ENCODE data around the gene TTLL11.

GRCh38 chr9:121800376-121800775 lies 292.7 kb downstream of the TTLL11 start:
- TF ChIP-seq CTCF (IDR thresholded peaks at IDR 0.05), result no peak
- TF ChIP-seq POLR2A (IDR thresholded peaks at IDR 0.05), result no peak

All from right lobe of liver (tissue), 4 donors.